G401 (cell line): ENCODE data around the gene NSF. TPM values are rescaled to one million over a fixed set of nuclear protein-coding genes. Genes with fewer than 3 reads are reported as not detected.
"Not testable (repeated sequence)": the region's sequence is repeated elsewhere in the genome, so short reads cannot be mapped to it uniquely, and the experiment has no call there.

ENCODE experiments used
- DNase-seq: peaks from one replicate; pipeline ENCODE4 v3.0.0-alpha.2; 2015; ENCODE audit warnings: low spot score
- in situ Hi-C: cut with HindIII; loops from 2 replicates; pipeline ENCODE4 v1.10.0; 2016; ENCODE audit warnings: low sequenced_read_pairs, mixed read lengths
- total RNA-seq: library from RNA; depleted of rRNA; stranded (reverse); fragments of >200 nt; shearing (Covaris generic); gene quantifications from 2 replicates; pipeline ENCODE4 v1.2.3, GENCODE V29; 2014; rRNA removed

NSF gene
- total RNA-seq, 1 experiment from 2014 or later = 19.0 TPM

GRCh38 chr17:46788796-46789195, 198.3 kb downstream of the NSF start:
- DNase-seq = no peak
- in situ Hi-C loops = no loop called here

GRCh38 chr17:46789610-46790009, 199.1 kb downstream of the NSF start:
- no peak for DNase-seq
- in situ Hi-C loops = no loop called here

GRCh38 chr17:46790216-46790615, 199.7 kb downstream of the NSF start:
- in situ Hi-C loops = no loop called here
- DNase-seq = no peak

GRCh38 chr17:46791531-46791930, 201.1 kb downstream of the NSF start:
- in situ Hi-C loops = no loop called here
- DNase-seq = no peak

- no peak for DNase-seq
- in situ Hi-C loops = no loop called here
Measured at GRCh38 chr17:46792071-46792470, 201.6 kb downstream of the NSF start.

GRCh38 chr17:46793023-46793422, 202.6 kb downstream of the NSF start:
- DNase-seq, in situ Hi-C loops: not testable (repeated sequence)

- in situ Hi-C loops = no loop called here
Measured at GRCh38 chr17:46793541-46793940, 203.1 kb downstream of the NSF start.

GRCh38 chr17:46794318-46794717, 203.8 kb downstream of the NSF start:
- DNase-seq = no peak
- in situ Hi-C loops = no loop called here

More at GRCh38 chr17:46793541-46793940, 203.1 kb downstream of the NSF start:
- no peak for DNase-seq

- in situ Hi-C loops = no loop called here
- no peak for DNase-seq
Measured at GRCh38 chr17:46795379-46795952, 205.0 kb downstream of the NSF start.

GRCh38 chr17:46796084-46796483, 205.6 kb downstream of the NSF start:
- in situ Hi-C loops = no loop called here
- no peak for DNase-seq

- DNase-seq = no peak
- in situ Hi-C loops = no loop called here
Measured at GRCh38 chr17:46796524-46796923, 206.1 kb downstream of the NSF start.

GRCh38 chr17:46796956-46797530, 206.6 kb downstream of the NSF start:
- DNase-seq = no peak
- in situ Hi-C loops = no loop called here

- in situ Hi-C loops = no loop called here
- DNase-seq = no peak
Measured at GRCh38 chr17:46800573-46800972, 210.1 kb downstream of the NSF start.

GRCh38 chr17:46802800-46803199, 212.3 kb downstream of the NSF start:
- in situ Hi-C loops = no loop called here
- no peak for DNase-seq

GRCh38 chr17:46803544-46803943, 213.1 kb downstream of the NSF start:
- in situ Hi-C loops = no loop called here
- no peak for DNase-seq

- in situ Hi-C loops = no loop called here
Measured at GRCh38 chr17:46805771-46806170, 215.3 kb downstream of the NSF start.

More at GRCh38 chr17:46805771-46806170, 215.3 kb downstream of the NSF start:
- DNase-seq = no peak

Other genes starting within 250 kb of the NSF start
- gene ARL17B, start 228.9 kb upstream of the NSF start, total RNA-seq = 24.0 and 31.1 TPM in 2 replicates
- gene LRRC37A2, start 78.2 kb upstream of the NSF start, total RNA-seq = 1.2 and 2.6 TPM in 2 replicates
- gene ARL17A, start 11.0 kb upstream of the NSF start, total RNA-seq = 4.3 and 6.2 TPM in 2 replicates
- gene WNT3, start 228.0 kb downstream of the NSF start, total RNA-seq = not detected in 2 replicates